IPS-18c (cell line): Measurements from ENCODE around the gene TSEN15.
"Not testable (repeated sequence)": the region's sequence is repeated elsewhere in the genome, so short reads cannot be mapped to it uniquely, and the experiment has no call there.

ENCODE experiments used
- H3K4me3 ChIP-seq: 2 replicates; pipeline ENCODE4 v1.7.0; 2013; ENCODE audit warnings: low read depth, mild to moderate bottlenecking, low read length, moderate library complexity; ENCODE audit not compliant: insufficient read depth
- H3K9me3 ChIP-seq: one replicate; pipeline ENCODE4 v1.6.1; 2013; ENCODE audit warnings: mild to moderate bottlenecking, low read length, moderate library complexity; ENCODE audit not compliant: control insufficient read depth, insufficient read depth

Gene TSEN15

GRCh38 chr1:184069675-184070074 lies 18.1 kb downstream of the TSEN15 start:
- no peak overlapping the region for H3K4me3 ChIP-seq
- no peaks in the 10 kb centered on the region for H3K9me3 ChIP-seq

GRCh38 chr1:184072376-184072775 lies 20.8 kb downstream of the TSEN15 start:
- no peaks in the 10 kb centered on the region for H3K9me3 ChIP-seq
- H3K4me3 ChIP-seq: no peak overlapping the region

DNA sequence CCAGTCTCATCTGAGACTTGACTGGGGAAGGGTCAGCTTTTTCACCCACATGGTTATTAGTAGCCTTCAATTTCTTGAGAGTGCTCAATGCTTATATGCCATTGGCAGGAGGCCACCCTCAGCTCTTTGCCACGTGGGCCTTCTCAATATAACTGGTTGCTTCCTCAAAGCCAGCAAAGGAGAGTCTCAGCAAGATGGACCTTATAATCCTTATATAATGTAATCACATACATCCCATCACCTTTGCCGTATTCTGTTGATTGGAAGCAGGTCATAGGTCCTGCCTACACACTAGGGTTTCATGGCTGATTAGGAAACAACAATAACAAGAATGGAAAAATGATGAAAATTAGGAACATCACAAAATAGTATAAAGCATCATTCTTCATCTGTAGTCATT lies 22.9 kb downstream of the TSEN15 start:
- no peak overlapping the region for H3K4me3 ChIP-seq
- H3K9me3 ChIP-seq: no peaks in the 10 kb centered on the region

GRCh38 chr1:184075055-184076029 lies 23.8 kb downstream of the TSEN15 start:
- Histone ChIP-seq H3K4me3 (no peak overlapping the region), H3K9me3 (no peaks in the 10 kb centered on the region)

GRCh38 chr1:184078564-184079249 lies 27.2 kb downstream of the TSEN15 start:
- Histone ChIP-seq H3K9me3 (no peaks in the 10 kb centered on the region), H3K4me3 (no peak overlapping the region)

DNA sequence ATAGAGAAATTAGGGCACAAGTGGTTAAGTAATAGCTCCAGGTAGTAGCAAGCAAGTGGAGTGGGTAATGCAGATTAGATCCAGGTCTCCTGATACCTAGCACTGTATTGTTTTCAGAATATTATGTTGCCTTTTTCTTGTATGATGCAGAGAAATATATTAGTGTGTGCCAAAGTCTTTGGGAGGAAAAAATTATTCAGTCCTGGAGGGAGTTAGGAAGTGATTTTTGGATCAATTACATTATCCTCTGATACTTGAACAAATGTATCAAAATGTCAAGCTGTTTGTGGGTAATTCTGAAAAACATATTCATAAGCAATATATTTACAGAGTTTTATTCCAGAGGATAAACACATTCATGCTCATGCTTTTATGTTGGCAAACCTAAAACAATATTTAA lies 28.8 kb downstream of the TSEN15 start:
- Histone ChIP-seq H3K9me3 (no peaks in the 10 kb centered on the region), H3K4me3 (no peak overlapping the region)

DNA sequence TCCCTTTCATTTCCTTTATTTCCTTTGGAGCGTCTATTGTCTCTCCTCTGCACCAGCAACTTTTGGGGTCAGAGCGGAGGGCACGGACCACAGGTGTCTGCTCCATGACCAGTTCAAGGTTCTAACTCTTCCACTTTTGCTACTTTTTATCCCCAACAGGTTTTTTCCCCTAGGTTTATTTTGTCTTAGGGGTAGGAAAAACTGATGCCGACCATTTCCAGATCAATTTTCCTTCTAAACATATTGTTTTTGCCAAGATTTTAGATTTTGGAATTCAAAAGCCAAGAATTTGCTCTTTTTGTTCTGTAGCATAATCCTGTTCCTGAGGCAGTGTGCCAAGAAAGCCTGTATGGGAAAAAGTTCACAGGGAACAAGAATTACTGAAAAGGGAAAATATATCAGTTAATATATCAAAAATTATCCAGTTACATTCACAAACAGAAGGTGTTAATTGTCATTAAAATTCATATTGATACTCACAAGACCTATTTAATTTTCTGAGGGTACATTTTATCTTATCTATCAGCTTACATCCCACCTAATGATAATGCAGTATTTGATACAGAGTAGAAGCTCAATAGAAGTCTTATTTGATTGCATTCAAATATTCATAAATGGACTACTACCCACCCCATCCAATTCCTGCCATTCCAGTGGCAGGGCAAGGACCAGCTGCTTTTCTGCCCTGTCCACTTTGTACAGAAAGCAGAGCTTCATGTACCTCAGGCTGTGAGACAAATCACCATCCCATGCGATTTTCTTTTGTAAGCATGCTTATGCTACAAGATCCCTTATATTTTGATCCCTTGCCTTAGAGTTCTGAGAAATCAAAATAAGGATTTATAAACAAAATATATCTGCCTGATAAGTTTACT lies 31.2 kb downstream of the TSEN15 start:
- H3K9me3 ChIP-seq: no peaks in the 10 kb centered on the region

DNA sequence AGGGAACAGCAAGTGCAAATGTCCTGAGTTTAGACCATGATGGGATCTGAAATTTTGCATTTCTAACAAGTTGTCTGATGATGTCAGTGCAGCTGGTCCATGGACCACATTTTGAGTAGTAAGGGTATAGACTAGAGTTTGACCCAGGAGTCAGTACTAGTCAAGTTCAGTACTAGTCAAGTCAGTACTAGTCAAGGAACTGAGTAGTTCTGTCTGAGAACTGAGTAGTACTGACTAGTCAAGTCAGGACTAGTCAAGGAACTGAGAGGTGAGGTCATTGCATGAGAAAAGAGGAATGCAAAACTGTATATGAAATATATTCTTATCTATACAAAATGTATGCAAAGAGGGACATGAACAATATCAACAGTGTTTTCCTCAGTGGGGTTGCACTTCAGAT lies 34.1 kb downstream of the TSEN15 start:
- Histone ChIP-seq H3K4me3 (no peak overlapping the region), H3K9me3 (no peaks in the 10 kb centered on the region)

More for the DNA sequence above, 31.2 kb downstream of the TSEN15 start:
- H3K4me3 ChIP-seq: no peak overlapping the region

DNA sequence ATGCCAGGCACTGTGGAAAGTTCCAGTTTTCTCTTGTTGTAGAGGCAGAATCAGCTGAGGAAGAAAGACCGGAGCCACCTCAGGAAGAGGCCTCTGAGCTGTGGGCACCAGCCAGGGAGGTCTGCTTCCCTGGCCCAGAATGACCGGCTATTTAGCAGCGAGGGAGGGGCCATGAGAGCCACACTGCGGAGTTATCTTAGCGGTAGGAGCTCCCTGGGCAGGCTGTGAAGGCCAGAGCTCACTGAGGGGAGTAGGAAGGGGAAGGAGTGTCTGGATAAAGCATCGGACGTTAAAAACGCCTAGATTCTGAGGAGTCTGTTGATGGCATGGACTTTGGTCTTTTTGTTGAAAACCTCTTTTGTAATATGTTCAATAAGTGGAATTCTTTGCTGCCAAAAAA lies 36.5 kb downstream of the TSEN15 start:
- no peaks in the 10 kb centered on the region for H3K9me3 ChIP-seq
- no peak overlapping the region for H3K4me3 ChIP-seq

- no peak overlapping the region for H3K4me3 ChIP-seq
These were observed 41.5 kb downstream of the TSEN15 start for GRCh38 chr1:184093071-184093470.

DNA sequence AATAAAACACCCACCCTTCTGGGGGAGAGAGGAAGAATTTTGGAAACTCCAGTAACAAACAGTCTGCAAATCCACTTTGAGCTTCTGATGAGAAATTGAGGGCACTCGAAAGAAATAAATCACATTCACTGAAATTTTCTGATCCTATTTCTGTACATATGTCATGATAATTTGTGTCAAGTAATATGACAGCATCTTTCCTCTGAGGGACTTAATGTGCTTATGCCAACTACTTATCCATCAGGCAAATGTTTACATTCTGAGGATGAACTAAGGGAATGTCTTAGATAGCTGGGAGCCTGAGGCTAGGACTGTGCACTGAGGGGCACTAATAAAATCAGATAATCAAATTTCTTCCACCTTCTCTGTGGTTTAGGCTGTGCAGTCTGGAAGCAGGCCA lies 44.5 kb downstream of the TSEN15 start:
- Histone ChIP-seq H3K4me3 (no peak overlapping the region), H3K9me3 (no peaks in the 10 kb centered on the region)

More at GRCh38 chr1:184093071-184093470, 41.5 kb downstream of the TSEN15 start:
- H3K9me3 ChIP-seq: no peaks in the 10 kb centered on the region

- not testable (repeated sequence) for H3K9me3 ChIP-seq
These were observed 45.0 kb downstream of the TSEN15 start for GRCh38 chr1:184096580-184096979.

GRCh38 chr1:184101141-184101540 lies 49.6 kb downstream of the TSEN15 start:
- no peaks in the 10 kb centered on the region for H3K9me3 ChIP-seq
- H3K4me3 ChIP-seq: no peak overlapping the region

More at GRCh38 chr1:184096580-184096979, 45.0 kb downstream of the TSEN15 start:
- H3K4me3 ChIP-seq: not testable (repeated sequence)

DNA sequence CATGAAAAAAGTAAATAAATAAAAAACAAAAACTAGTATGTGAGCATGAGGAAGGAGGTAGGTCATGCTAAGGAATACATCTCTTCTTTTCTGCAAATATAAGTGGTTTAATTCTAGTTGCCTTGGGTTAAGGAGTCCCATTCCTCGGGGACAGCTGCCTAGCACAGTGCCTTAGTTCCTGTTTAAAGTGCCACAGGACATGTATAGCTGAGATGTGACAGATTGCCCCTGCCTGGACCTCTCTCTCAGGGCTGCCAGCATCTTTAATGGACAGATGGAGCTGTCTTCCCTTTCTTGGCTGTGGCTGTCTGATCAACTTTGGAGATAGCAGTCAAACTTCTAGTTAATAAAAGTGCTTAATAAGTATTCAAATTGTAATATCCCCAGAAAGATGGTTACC lies 50.0 kb downstream of the TSEN15 start:
- Histone ChIP-seq H3K9me3 (no peaks in the 10 kb centered on the region), H3K4me3 (no peak overlapping the region)

GRCh38 chr1:184110272-184111204 lies 59.0 kb downstream of the TSEN15 start:
- Histone ChIP-seq H3K4me3 (no peak overlapping the region), H3K9me3 (no peaks in the 10 kb centered on the region)

- no peaks in the 10 kb centered on the region for H3K9me3 ChIP-seq
- H3K4me3 ChIP-seq: no peak overlapping the region
These were observed 60.8 kb downstream of the TSEN15 start for GRCh38 chr1:184112176-184112948.
